Measurements from ENCODE around the gene REV3L.

Gene REV3L

GRCh38 chr6:111490067-111490466, 7.0 kb upstream of the REV3L start:
- Histone ChIP-seq H3K4me3 (ENCODE audit: low read length) (no peak overlapping the region), H3K79me2 (ENCODE audit: low read length) (peaks cover 48% of the 10 kb centered on the region)

GRCh38 chr6:111487661-111488060, 4.6 kb upstream of the REV3L start:
- H3K4me3 ChIP-seq (ENCODE audit: low read length) = no peak overlapping the region

More at GRCh38 chr6:111490067-111490466, 7.0 kb upstream of the REV3L start:
- TF ChIP-seq CTCF (IDR thresholded peaks at IDR 0.05; ENCODE audit: low read depth, low read length) = no peak
- TF ChIP-seq EZH2phosphoT487 (IDR thresholded peaks at IDR 0.05; ENCODE audit: low read depth) = no peak
- no peak overlapping the region for H3K4me2 ChIP-seq (ENCODE audit: low read length)
- H3K9me3 ChIP-seq (ENCODE audit: insufficient read depth, low read length) = 0 out of 2 replicates have a peak, but pooled peaks cover 4% of the 10 kb centered on the region
- no peak overlapping the region for H2AFZ ChIP-seq (ENCODE audit: low read depth, low read length)
- H3K36me3 ChIP-seq (replicated peaks; ENCODE audit: low read depth, low read length) = peaks cover 9% of the 10 kb centered on the region
- peaks cover 20% of the 10 kb centered on the region for H3K4me1 ChIP-seq (ENCODE audit: low read length)
- no peaks in the 10 kb centered on the region for H3K27me3 ChIP-seq (ENCODE audit: low read depth, low read length)
- no peak overlapping the region for H3K27ac ChIP-seq (ENCODE audit: low read length)
- H4K20me1 ChIP-seq (ENCODE audit: insufficient read depth, low read length) = no peaks in the 10 kb centered on the region
- no peak overlapping the region for H3K9ac ChIP-seq (ENCODE audit: low read length)

GRCh38 chr6:111486921-111487320, 3.9 kb upstream of the REV3L start:
- peaks cover 63% of the 10 kb centered on the region for H3K79me2 ChIP-seq (ENCODE audit: low read length)

More at GRCh38 chr6:111487661-111488060, 4.6 kb upstream of the REV3L start:
- H3K9ac ChIP-seq (ENCODE audit: low read length) = no peak overlapping the region
- peaks cover 9% of the 10 kb centered on the region for H3K36me3 ChIP-seq (replicated peaks; ENCODE audit: low read depth, low read length)
- H3K79me2 ChIP-seq (ENCODE audit: low read length) = peaks cover 56% of the 10 kb centered on the region
- H3K4me2 ChIP-seq (ENCODE audit: low read length) = peak overlapping the region; percentile 41
- H2AFZ ChIP-seq (ENCODE audit: low read depth, low read length) = no peak overlapping the region
- no peaks in the 10 kb centered on the region for H4K20me1 ChIP-seq (ENCODE audit: insufficient read depth, low read length)
- no peaks in the 10 kb centered on the region for H3K27me3 ChIP-seq (ENCODE audit: low read depth, low read length)
- H3K9me3 ChIP-seq (ENCODE audit: insufficient read depth, low read length) = 0 out of 2 replicates have a peak, but pooled peaks cover 4% of the 10 kb centered on the region
- H3K4me1 ChIP-seq (ENCODE audit: low read length) = peaks cover 21% of the 10 kb centered on the region
- H3K27ac ChIP-seq (ENCODE audit: low read length) = no peak overlapping the region; the same call in 1 of the 2 replicates
- no peak for TF ChIP-seq CTCF (IDR thresholded peaks at IDR 0.05; ENCODE audit: low read depth, low read length)
- TF ChIP-seq EZH2phosphoT487 (IDR thresholded peaks at IDR 0.05; ENCODE audit: low read depth) = no peak

GRCh38 chr6:111486475-111486874, 3.5 kb upstream of the REV3L start:
- peaks cover 9% of the 10 kb centered on the region for H3K36me3 ChIP-seq (replicated peaks; ENCODE audit: low read depth, low read length)
- H3K79me2 ChIP-seq (ENCODE audit: low read length) = peaks cover 67% of the 10 kb centered on the region
- TF ChIP-seq CTCF (IDR thresholded peaks at IDR 0.05; ENCODE audit: low read depth, low read length) (no peak), EZH2phosphoT487 (IDR thresholded peaks at IDR 0.05; ENCODE audit: low read depth) (no peak)

More at GRCh38 chr6:111486921-111487320, 3.9 kb upstream of the REV3L start:
- H3K36me3 ChIP-seq (replicated peaks; ENCODE audit: low read depth, low read length) = peaks cover 9% of the 10 kb centered on the region
- TF ChIP-seq CTCF (IDR thresholded peaks at IDR 0.05; ENCODE audit: low read depth, low read length) = no peak
- no peak for TF ChIP-seq EZH2phosphoT487 (IDR thresholded peaks at IDR 0.05; ENCODE audit: low read depth)
- 0 out of 2 replicates have a peak, but pooled peaks cover 4% of the 10 kb centered on the region for H3K9me3 ChIP-seq (ENCODE audit: insufficient read depth, low read length)
- H3K27me3 ChIP-seq (ENCODE audit: low read depth, low read length) = no peaks in the 10 kb centered on the region
- H3K4me2 ChIP-seq (ENCODE audit: low read length) = no peak overlapping the region
- H3K4me1 ChIP-seq (ENCODE audit: low read length) = peaks cover 21% of the 10 kb centered on the region
- H4K20me1 ChIP-seq (ENCODE audit: insufficient read depth, low read length) = no peaks in the 10 kb centered on the region
- no peak overlapping the region for H3K27ac ChIP-seq (ENCODE audit: low read length)
- no peak overlapping the region for H3K9ac ChIP-seq (ENCODE audit: low read length)
- no peak overlapping the region for H3K4me3 ChIP-seq (ENCODE audit: low read length)
- no peak overlapping the region for H2AFZ ChIP-seq (ENCODE audit: low read depth, low read length)

More at GRCh38 chr6:111486475-111486874, 3.5 kb upstream of the REV3L start:
- H4K20me1 ChIP-seq (ENCODE audit: insufficient read depth, low read length) = peaks cover 2% of the 10 kb centered on the region; the same call in 1 of the 2 replicates
- H2AFZ ChIP-seq (ENCODE audit: low read depth, low read length) = no peak overlapping the region
- no peak overlapping the region for H3K27ac ChIP-seq (ENCODE audit: low read length)
- no peak overlapping the region for H3K9ac ChIP-seq (ENCODE audit: low read length)
- 0 out of 2 replicates have a peak, but pooled peaks cover 4% of the 10 kb centered on the region for H3K9me3 ChIP-seq (ENCODE audit: insufficient read depth, low read length)
- peaks cover 21% of the 10 kb centered on the region for H3K4me1 ChIP-seq (ENCODE audit: low read length)
- no peak overlapping the region for H3K4me3 ChIP-seq (ENCODE audit: low read length)
- H3K27me3 ChIP-seq (ENCODE audit: low read depth, low read length) = no peaks in the 10 kb centered on the region
- H3K4me2 ChIP-seq (ENCODE audit: low read length) = no peak overlapping the region

All from OCI-LY3 (cell line).